HEK293 (cell line): ENCODE measurements around the gene HDHD3.

Source experiments
- BCL11A ChIP-seq: fragments of 450-650 bp; formaldehyde crosslinking; IDR thresholded peaks from 2 replicates; pipeline ENCODE4 v1.5.1; 2016; ENCODE audit warnings: low read depth, missing biosample characterization, missing genetic modification characterization
- GLI4 ChIP-seq: fragments of 450-650 bp; formaldehyde crosslinking; IDR thresholded peaks from 2 replicates; pipeline ENCODE4 v1.5.1; 2016; ENCODE audit warnings: missing biosample characterization, missing genetic modification characterization
- GLIS2 ChIP-seq: fragments of 450-650 bp; formaldehyde crosslinking; IDR thresholded peaks from 2 replicates; pipeline ENCODE4 v1.5.1; 2016; ENCODE audit warnings: missing biosample characterization, missing genetic modification characterization
- MEIS1 ChIP-seq: sonication (generic); formaldehyde crosslinking; IDR thresholded peaks from 2 replicates; pipeline ENCODE4 v1.8.1; 2022; ENCODE audit warnings: missing genetic modification reagents, mild to moderate bottlenecking, borderline replicate concordance
- SALL2 ChIP-seq: fragments of 450-650 bp; formaldehyde crosslinking; IDR thresholded peaks from 2 replicates; pipeline ENCODE4 v1.5.0; 2017; ENCODE audit warnings: missing biosample characterization, mild to moderate bottlenecking, missing genetic modification characterization, borderline replicate concordance
- ZFP3 ChIP-seq: fragments of 450-650 bp; formaldehyde crosslinking; IDR thresholded peaks from 2 replicates; pipeline ENCODE4 v1.5.1; 2016; ENCODE audit warnings: low read depth, missing biosample characterization, missing genetic modification characterization
- ZNF132 ChIP-seq: fragments of 450-650 bp; formaldehyde crosslinking; IDR thresholded peaks from 2 replicates; pipeline ENCODE4 v1.5.1; 2017; ENCODE audit warnings: missing biosample characterization, missing genetic modification characterization, borderline replicate concordance
- ZNF157 ChIP-seq: fragments of 450-650 bp; formaldehyde crosslinking; IDR thresholded peaks from 2 replicates; pipeline ENCODE4 v1.5.1; 2016; ENCODE audit warnings: missing biosample characterization, missing genetic modification characterization
- ZNF223 ChIP-seq: fragments of 450-650 bp; formaldehyde crosslinking; IDR thresholded peaks from 2 replicates; pipeline ENCODE4 v1.5.1; 2016; ENCODE audit warnings: missing biosample characterization, missing genetic modification characterization
- ZNF248 ChIP-seq: fragments of 450-650 bp; formaldehyde crosslinking; IDR thresholded peaks from 2 replicates; pipeline ENCODE4 v1.5.1; 2017; ENCODE audit warnings: missing biosample characterization, missing genetic modification characterization
- ZNF274 ChIP-seq, 2 experiments: fragments of 200-500 bp in 1 of 2; fragments of 450-650 bp in 1 of 2; sonication (Bioruptor generic) in 1 of 2; formaldehyde crosslinking in 1 of 2; IDR thresholded peaks; 2 replicates each; pipeline versions ENCODE4 v1.5.1 to v1.6.1; 2014 to 2016; ENCODE audit warnings: borderline replicate concordance in 1 of 2, inconsistent platforms in 1 of 2, low read length in 1 of 2, missing biosample characterization in 1 of 2, missing genetic modification characterization in 1 of 2
- ZNF433 ChIP-seq: fragments of 450-650 bp; formaldehyde crosslinking; IDR thresholded peaks from 2 replicates; pipeline ENCODE4 v1.5.1; 2016; ENCODE audit warnings: missing biosample characterization, missing genetic modification characterization, low read depth
- ZNF544 ChIP-seq: fragments of 450-650 bp; formaldehyde crosslinking; IDR thresholded peaks from 2 replicates; pipeline ENCODE4 v1.5.0; 2017; ENCODE audit warnings: missing biosample characterization, missing genetic modification characterization
- ZNF549 ChIP-seq: fragments of 450-650 bp; IDR thresholded peaks from 2 replicates; pipeline ENCODE4 v1.5.1; 2018; ENCODE audit warnings: missing biosample characterization, missing genetic modification characterization, mild to moderate bottlenecking, inconsistent platforms, moderate library complexity
- ZNF621 ChIP-seq: fragments of 450-650 bp; formaldehyde crosslinking; IDR thresholded peaks from 2 replicates; pipeline ENCODE4 v1.5.1; 2017; ENCODE audit warnings: missing biosample characterization, missing genetic modification characterization
- ZNF626 ChIP-seq: fragments of 450-650 bp; sonication (Bioruptor Pico); formaldehyde crosslinking; IDR thresholded peaks from 2 replicates; pipeline ENCODE4 v1.5.1; 2018; ENCODE audit warnings: missing biosample characterization, missing genetic modification characterization, inconsistent platforms
- ZNF654 ChIP-seq: fragments of 450-650 bp; formaldehyde crosslinking; IDR thresholded peaks from 2 replicates; pipeline ENCODE4 v1.5.1; 2016; ENCODE audit warnings: low read depth, missing biosample characterization, missing genetic modification characterization
- ZSCAN16 ChIP-seq: fragments of 450-650 bp; formaldehyde crosslinking; IDR thresholded peaks from 2 replicates; pipeline ENCODE4 v1.5.1; 2016; ENCODE audit warnings: missing biosample characterization, missing genetic modification characterization
- TF ChIP-seq, protein P1 (sequence below): fragments of 450-650 bp; formaldehyde crosslinking; IDR thresholded peaks from 2 replicates; pipeline ENCODE4 v1.5.1; 2016; ENCODE audit warnings: missing biosample characterization, missing genetic modification characterization
- TF ChIP-seq, protein P2 (sequence below): fragments of 450-650 bp; formaldehyde crosslinking; IDR thresholded peaks from 2 replicates; pipeline ENCODE4 v1.5.1; 2016; ENCODE audit warnings: missing biosample characterization, missing genetic modification characterization
- TF ChIP-seq, protein P3 (sequence below): fragments of 450-650 bp; formaldehyde crosslinking; IDR thresholded peaks from 2 replicates; pipeline ENCODE4 v1.5.1; 2016; ENCODE audit warnings: missing biosample characterization, missing genetic modification characterization
- TF ChIP-seq, protein P4 (sequence below): fragments of 450-650 bp; IDR thresholded peaks from 2 replicates; pipeline ENCODE4 v1.5.1; 2018; ENCODE audit warnings: missing biosample characterization, mild to moderate bottlenecking, missing genetic modification characterization
- TF ChIP-seq, protein P5 (sequence below): fragments of 450-650 bp; formaldehyde crosslinking; IDR thresholded peaks from 2 replicates; pipeline ENCODE4 v1.5.1; 2016; ENCODE audit warnings: missing biosample characterization, missing genetic modification characterization
- TF ChIP-seq, protein P6 (sequence below): fragments of 450-650 bp; formaldehyde crosslinking; IDR thresholded peaks from 2 replicates; pipeline ENCODE4 v1.5.1; 2016; ENCODE audit warnings: missing biosample characterization, missing genetic modification characterization

The HDHD3 gene

DNA sequence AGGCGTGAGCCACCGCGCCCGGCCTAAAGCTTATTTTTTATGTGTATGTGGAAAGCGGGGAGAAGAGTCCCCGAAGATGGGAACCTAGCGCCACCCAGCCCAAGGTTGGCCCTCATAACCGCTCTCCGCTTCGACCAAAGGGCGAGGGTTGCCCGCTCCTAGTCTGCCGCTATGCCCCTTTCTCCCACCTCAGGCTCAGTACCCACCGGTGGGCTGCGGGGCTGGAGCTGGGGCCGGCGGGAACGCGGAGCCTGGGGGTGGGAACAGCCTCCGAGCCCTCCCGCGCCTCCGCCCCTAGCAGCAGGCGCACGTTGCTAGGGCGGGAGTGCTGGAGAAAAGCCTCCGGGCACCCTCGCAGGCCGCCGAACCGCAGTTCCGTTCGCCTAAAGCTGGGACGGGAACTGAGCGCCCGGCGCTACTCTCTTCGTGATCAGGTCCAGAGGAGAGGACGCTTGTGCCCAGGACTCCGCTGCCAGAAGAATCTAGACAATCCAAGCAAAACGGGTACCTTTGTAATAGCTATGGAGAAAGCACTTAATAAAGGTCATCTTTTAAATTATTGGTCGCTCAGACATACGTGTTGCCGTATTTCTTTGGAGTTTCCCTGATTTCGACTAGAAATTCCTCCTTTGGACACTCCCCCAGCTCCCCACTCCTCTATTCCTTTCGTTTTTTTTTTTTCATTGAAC lies 36.6 kb downstream of the HDHD3 start, which contains the start of gene WDR31 (continued):
- TF ChIP-seq, protein P1, sequence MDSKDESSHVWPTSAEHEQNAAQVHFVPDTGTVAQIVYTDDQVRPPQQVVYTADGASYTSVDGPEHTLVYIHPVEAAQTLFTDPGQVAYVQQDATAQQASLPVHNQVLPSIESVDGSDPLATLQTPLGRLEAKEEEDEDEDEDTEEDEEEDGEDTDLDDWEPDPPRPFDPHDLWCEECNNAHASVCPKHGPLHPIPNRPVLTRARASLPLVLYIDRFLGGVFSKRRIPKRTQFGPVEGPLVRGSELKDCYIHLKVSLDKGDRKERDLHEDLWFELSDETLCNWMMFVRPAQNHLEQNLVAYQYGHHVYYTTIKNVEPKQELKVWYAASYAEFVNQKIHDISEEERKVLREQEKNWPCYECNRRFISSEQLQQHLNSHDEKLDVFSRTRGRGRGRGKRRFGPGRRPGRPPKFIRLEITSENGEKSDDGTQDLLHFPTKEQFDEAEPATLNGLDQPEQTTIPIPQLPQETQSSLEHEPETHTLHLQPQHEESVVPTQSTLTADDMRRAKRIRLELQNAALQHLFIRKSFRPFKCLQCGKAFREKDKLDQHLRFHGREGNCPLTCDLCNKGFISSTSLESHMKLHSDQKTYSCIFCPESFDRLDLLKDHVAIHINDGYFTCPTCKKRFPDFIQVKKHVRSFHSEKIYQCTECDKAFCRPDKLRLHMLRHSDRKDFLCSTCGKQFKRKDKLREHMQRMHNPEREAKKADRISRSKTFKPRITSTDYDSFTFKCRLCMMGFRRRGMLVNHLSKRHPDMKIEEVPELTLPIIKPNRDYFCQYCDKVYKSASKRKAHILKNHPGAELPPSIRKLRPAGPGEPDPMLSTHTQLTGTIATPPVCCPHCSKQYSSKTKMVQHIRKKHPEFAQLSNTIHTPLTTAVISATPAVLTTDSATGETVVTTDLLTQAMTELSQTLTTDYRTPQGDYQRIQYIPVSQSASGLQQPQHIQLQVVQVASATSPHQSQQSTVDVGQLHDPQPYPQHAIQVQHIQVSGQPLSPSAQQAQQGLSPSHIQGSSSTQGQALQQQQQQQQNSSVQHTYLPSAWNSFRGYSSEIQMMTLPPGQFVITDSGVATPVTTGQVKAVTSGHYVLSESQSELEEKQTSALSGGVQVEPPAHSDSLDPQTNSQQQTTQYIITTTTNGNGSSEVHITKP = peak; percentile 68
- TF ChIP-seq, protein P2, sequence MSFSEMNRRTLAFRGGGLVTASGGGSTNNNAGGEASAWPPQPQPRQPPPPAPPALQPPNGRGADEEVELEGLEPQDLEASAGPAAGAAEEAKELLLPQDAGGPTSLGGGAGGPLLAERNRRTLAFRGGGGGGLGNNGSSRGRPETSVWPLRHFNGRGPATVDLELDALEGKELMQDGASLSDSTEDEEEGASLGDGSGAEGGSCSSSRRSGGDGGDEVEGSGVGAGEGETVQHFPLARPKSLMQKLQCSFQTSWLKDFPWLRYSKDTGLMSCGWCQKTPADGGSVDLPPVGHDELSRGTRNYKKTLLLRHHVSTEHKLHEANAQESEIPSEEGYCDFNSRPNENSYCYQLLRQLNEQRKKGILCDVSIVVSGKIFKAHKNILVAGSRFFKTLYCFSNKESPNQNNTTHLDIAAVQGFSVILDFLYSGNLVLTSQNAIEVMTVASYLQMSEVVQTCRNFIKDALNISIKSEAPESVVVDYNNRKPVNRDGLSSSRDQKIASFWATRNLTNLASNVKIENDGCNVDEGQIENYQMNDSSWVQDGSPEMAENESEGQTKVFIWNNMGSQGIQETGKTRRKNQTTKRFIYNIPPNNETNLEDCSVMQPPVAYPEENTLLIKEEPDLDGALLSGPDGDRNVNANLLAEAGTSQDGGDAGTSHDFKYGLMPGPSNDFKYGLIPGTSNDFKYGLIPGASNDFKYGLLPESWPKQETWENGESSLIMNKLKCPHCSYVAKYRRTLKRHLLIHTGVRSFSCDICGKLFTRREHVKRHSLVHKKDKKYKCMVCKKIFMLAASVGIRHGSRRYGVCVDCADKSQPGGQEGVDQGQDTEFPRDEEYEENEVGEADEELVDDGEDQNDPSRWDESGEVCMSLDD = no peak; the same call in none of the 2 replicates
- TF ChIP-seq, protein P3, sequence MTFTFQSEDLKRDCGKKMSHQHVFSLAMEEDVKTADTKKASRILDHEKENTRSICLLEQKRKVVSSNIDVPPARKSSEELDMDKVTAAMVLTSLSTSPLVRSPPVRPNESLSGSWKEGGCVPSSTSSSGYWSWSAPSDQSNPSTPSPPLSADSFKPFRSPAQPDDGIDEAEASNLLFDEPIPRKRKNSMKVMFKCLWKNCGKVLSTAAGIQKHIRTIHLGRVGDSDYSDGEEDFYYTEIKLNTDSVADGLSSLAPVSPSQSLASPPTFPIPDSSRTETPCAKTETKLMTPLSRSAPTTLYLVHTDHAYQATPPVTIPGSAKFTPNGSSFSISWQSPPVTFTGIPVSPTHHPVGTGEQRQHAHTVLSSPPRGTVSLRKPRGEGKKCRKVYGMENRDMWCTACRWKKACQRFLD (tag by site-specific recombination) = no peak
- TF ChIP-seq ZNF157 (tag by site-specific recombination) (no peak), ZNF654 (tag by site-specific recombination) (no peak), ZFP3 (peak; percentile 50; the same call in 1 of the 2 replicates), ZNF544 (tag by site-specific recombination) (no peak), MEIS1 (CRISPR knock-in tag) (no peak), ZNF549 (tag by site-specific recombination) (no peak), GLIS2 (peak; percentile 88), ZNF433 (tag by site-specific recombination) (no peak), ZNF248 (tag by site-specific recombination) (no peak), ZNF274 (IDR thresholded peaks at IDR 0.05; ENCODE audit: low read length) (no peak), ZNF274 (tag by site-specific recombination; IDR thresholded peaks at IDR 0.05; ENCODE audit: borderline replicate concordance) (no peak), ZNF223 (tag by site-specific recombination) (no peak), BCL11A (tag by site-specific recombination) (no peak), SALL2 (tag by site-specific recombination) (no peak), ZNF626 (no peak), ZNF132 (no peak), ZSCAN16 (no peak), ZNF621 (tag by site-specific recombination) (no peak), GLI4 (no peak)
- TF ChIP-seq, protein P4, sequence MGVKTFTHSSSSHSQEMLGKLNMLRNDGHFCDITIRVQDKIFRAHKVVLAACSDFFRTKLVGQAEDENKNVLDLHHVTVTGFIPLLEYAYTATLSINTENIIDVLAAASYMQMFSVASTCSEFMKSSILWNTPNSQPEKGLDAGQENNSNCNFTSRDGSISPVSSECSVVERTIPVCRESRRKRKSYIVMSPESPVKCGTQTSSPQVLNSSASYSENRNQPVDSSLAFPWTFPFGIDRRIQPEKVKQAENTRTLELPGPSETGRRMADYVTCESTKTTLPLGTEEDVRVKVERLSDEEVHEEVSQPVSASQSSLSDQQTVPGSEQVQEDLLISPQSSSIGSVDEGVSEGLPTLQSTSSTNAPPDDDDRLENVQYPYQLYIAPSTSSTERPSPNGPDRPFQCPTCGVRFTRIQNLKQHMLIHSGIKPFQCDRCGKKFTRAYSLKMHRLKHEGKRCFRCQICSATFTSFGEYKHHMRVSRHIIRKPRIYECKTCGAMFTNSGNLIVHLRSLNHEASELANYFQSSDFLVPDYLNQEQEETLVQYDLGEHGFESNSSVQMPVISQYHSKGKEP = no peak
- TF ChIP-seq, protein P5, sequence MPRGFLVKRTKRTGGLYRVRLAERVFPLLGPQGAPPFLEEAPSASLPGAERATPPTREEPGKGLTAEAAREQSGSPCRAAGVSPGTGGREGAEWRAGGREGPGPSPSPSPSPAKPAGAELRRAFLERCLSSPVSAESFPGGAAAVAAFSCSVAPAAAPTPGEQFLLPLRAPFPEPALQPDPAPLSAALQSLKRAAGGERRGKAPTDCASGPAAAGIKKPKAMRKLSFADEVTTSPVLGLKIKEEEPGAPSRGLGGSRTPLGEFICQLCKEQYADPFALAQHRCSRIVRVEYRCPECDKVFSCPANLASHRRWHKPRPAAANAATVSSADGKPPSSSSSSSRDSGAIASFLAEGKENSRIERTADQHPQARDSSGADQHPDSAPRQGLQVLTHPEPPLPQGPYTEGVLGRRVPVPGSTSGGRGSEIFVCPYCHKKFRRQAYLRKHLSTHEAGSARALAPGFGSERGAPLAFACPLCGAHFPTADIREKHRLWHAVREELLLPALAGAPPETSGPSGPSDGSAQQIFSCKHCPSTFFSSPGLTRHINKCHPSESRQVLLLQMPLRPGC = peak; percentile 72; the same call in 1 of the 2 replicates
- TF ChIP-seq, protein P6, sequence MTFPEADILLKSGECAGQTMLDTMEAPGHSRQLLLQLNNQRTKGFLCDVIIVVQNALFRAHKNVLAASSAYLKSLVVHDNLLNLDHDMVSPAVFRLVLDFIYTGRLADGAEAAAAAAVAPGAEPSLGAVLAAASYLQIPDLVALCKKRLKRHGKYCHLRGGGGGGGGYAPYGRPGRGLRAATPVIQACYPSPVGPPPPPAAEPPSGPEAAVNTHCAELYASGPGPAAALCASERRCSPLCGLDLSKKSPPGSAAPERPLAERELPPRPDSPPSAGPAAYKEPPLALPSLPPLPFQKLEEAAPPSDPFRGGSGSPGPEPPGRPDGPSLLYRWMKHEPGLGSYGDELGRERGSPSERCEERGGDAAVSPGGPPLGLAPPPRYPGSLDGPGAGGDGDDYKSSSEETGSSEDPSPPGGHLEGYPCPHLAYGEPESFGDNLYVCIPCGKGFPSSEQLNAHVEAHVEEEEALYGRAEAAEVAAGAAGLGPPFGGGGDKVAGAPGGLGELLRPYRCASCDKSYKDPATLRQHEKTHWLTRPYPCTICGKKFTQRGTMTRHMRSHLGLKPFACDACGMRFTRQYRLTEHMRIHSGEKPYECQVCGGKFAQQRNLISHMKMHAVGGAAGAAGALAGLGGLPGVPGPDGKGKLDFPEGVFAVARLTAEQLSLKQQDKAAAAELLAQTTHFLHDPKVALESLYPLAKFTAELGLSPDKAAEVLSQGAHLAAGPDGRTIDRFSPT (tag by site-specific recombination) = peak; percentile 90
